ENCODE results near the gene RDH12. TPM values are rescaled to one million over a fixed set of nuclear protein-coding genes. Genes with fewer than 3 reads are reported as not detected.
"Not testable (repeated sequence)": the region's sequence is repeated elsewhere in the genome, so short reads cannot be mapped to it uniquely, and the experiment has no call there.

The RDH12 gene
- not detected in 2 replicates for total RNA-seq (2014; rRNA removed; shearing (Covaris generic))

DNA sequence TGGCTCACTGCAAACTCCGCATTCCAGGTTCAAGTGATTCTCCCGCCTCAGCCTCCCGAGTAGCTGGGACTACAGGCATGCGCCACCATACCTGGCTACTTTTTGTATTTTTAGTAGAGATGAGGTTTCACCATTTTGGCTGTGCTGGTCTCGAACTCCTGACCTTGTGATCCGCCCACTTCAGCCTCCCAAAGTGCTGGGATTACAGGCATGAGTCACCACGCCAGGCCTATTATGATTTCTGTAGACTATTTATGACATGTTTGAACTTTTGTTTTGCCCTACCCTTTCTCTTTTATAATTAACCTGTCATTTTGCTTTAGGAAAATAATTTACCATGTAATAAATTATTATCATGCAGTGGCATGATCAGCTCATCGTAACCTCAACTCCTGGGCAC, at the start of gene RDH12:
RDH12 (plus strand) TSS at position 395 of the 400 bp plus-strand sequence. CDS start 20,757 bp downstream, outside the sequence.
- not testable (repeated sequence) for H3K9me3 ChIP-seq (replicated peaks); DNase-seq; H3K36me3 ChIP-seq; H3K27ac ChIP-seq; H3K4me1 ChIP-seq; H3K4me3 ChIP-seq; H3K27me3 ChIP-seq

DNA sequence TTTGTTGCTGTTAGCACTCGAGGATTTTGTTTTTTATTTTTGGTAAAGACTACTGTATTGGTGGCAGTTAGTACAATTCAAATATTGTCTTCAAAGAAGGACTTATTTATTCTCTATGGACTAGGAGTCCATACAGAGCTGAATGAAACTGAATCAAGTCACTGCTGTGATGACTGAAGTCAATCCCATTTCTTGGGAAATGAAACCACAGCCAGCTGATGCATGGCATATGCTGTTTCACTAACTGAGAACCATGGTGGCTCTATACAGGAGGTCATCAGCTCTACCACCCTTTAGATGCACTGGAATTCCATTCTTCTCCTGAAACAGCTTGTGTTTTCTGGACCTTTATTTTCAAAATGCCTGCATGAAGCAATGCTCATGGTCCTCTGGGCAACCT, 49.5 kb upstream of the RDH12 start:
- no peak for DNase-seq
- Histone ChIP-seq H3K9me3 (replicated peaks) (no peaks in the 10 kb centered on the region), H3K27me3 (no peaks in the 10 kb centered on the region; the same call in 1 of the 2 replicates), H3K36me3 (peaks cover 36% of the 10 kb centered on the region), H3K27ac (no peak overlapping the region), H3K4me1 (peaks cover 5% of the 10 kb centered on the region), H3K4me3 (no peak overlapping the region)

DNA sequence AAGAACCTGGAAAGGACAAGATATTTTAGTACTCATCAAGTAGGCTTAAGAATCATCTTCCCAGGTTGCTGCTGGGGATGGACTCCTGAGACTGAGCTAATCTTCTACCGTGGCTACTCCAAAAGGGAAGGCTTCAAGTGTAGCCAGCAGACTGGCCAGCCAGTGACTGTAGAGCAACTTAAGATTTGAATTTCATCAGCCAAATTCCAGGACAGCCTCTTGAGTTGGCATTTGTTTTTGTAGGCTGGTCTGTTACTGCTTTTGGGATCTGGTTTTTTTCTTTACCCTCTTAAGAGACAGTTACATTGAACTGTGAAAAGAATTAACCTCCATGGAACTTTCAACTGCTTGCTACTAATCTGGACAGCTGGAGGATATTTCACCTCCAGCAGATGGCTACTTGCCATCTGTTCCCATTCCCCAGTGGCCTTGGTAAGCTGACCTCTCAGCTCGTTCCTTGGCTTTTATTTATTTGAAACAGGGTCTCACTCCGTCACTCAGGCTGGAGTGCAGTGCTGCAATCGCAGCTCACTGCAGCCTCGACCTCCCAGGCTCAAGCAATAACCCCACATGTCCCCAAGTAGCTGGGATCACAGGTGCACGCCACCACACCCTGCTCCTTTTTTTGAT, 47.9 kb upstream of the RDH12 start:
- Histone ChIP-seq H3K4me3 (no peak overlapping the region), H3K4me1 (peaks cover 5% of the 10 kb centered on the region), H3K27me3 (no peaks in the 10 kb centered on the region; the same call in 1 of the 2 replicates), H3K36me3 (peaks cover 39% of the 10 kb centered on the region), H3K9me3 (replicated peaks) (no peaks in the 10 kb centered on the region), H3K27ac (no peak overlapping the region)
- peak; percentile 24 to 47 for DNase-seq

DNA sequence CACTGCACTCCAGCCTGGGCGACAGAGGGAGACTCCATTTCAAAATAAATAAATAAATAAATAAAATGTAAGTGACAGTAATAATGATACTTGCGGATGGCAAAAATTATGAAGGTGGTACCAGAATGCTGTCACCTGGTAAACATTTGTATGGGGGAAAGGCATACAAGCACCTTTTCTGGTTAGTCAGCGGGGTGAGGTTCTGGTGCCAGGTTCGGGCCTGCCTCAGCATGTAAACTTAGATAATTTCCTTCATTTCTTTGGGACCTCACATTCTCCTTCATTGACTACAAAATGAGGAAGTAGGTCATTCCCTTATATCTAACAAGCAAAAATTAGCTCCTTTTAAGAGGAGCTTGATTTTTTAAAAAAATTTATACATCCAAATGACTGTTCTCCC, 38.1 kb upstream of the RDH12 start:
- H3K27ac ChIP-seq: no peak overlapping the region
- H3K4me1 ChIP-seq: no peaks in the 10 kb centered on the region
- no peaks in the 10 kb centered on the region for H3K9me3 ChIP-seq (replicated peaks)
- H3K27me3 ChIP-seq: no peaks in the 10 kb centered on the region
- no peak for DNase-seq
- H3K36me3 ChIP-seq: no peaks in the 10 kb centered on the region; the same call in 1 of the 2 replicates
- no peak overlapping the region for H3K4me3 ChIP-seq

DNA sequence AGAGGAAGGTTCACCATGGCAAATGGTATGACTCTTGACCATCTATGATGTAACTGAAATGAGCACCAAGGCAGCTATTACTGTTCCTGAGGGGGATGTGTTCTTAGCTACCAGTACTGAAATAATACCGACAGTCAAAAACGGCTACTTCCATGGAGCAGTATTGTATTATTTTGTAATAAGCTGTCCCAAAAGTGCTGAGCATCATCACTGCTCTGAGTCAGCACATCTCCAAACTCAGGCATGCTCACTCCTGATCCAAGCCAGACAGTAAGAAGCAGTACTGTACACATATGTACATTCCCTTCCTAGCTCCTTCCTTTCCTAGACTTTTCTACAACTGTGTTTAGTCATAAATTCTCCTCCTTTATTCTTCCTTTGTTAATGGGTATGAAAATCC, 35.8 kb upstream of the RDH12 start:
- no peak for DNase-seq
- no peaks in the 10 kb centered on the region for H3K36me3 ChIP-seq

DNA sequence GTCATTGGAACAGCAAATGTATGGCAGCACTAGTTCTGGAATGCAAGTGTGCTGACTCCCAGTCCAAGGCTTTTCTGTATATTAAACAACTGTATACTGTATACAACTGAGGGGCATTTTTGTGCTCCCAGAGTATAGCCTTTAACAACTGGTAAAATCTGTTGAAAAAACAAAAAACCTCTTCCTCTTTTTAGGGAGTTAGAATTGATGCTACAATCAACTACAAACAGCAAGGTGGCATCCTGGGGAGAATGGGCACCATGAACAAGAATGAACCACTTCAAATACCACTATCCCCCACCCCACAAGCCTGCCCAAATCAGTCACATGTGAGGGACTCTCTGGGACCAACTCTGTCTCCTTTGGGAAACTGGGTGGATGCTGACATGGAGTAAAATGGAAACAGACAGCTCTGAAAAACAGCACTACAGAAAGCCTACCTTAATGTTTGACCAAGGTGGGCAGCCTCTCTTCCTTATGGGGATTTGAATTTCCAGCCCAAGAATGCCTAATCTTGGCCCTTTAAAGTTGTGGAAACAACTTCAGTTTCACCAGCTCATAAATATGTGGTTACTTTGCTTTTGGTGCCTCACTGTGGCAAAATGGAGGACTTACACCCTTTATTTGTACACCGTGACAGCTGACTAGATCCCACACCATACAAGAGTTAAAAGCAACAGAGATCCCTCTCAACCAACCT, 34.8 kb upstream of the RDH12 start:
- Histone ChIP-seq H3K4me1 (no peaks in the 10 kb centered on the region), H3K27ac (no peak overlapping the region), H3K36me3 (no peaks in the 10 kb centered on the region), H3K4me3 (no peak overlapping the region), H3K9me3 (replicated peaks) (no peaks in the 10 kb centered on the region), H3K27me3 (no peaks in the 10 kb centered on the region)
- peak; percentile 23 to 69 for DNase-seq

More for the DNA sequence above, 35.8 kb upstream of the RDH12 start:
- no peaks in the 10 kb centered on the region for H3K9me3 ChIP-seq (replicated peaks)
- no peaks in the 10 kb centered on the region for H3K4me1 ChIP-seq
- no peaks in the 10 kb centered on the region for H3K27me3 ChIP-seq
- no peak overlapping the region for H3K4me3 ChIP-seq
- H3K27ac ChIP-seq: no peak overlapping the region

GRCh38 chr14:67668559-67668958, 33.1 kb upstream of the RDH12 start:
- no peak for DNase-seq
- Histone ChIP-seq H3K4me3 (no peak overlapping the region), H3K27ac (no peak overlapping the region), H3K4me1 (no peaks in the 10 kb centered on the region; the same call in 1 of the 2 replicates), H3K9me3 (replicated peaks) (no peaks in the 10 kb centered on the region), H3K27me3 (no peaks in the 10 kb centered on the region), H3K36me3 (no peaks in the 10 kb centered on the region)

GRCh38 chr14:67673451-67673850, 28.2 kb upstream of the RDH12 start:
- no peak for DNase-seq
- Histone ChIP-seq H3K4me3 (peak overlapping the region; percentile 81), H3K27ac (no peak overlapping the region)

DNA sequence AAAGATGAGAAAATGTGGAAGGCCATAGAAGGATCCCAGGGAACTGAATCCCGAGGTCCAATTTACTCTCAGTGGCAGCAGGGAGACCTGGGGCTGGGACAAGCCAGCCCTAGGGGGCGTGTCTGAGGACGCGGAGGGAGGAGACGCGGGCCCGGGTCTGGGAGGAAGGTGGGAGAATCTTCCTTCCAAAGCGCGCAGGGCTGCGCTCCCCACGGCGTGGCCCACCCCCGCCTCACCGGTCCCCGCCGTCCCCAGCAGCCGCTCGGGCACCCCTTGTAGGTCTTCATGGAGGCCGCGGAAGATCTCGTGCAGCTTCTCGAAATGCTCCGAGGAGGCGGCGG, 27.6 kb upstream of the RDH12 start:
- H3K9me3 ChIP-seq (replicated peaks): no peaks in the 10 kb centered on the region
- H3K4me3 ChIP-seq: peak overlapping the region; percentile 81
- peak; percentile 78 to 82 for DNase-seq
- no peaks in the 10 kb centered on the region; the same call in 1 of the 2 replicates for H3K4me1 ChIP-seq
- peak overlapping the region; percentile 94 for H3K27ac ChIP-seq
- H3K36me3 ChIP-seq: peaks cover 18% of the 10 kb centered on the region; the same call in 1 of the 2 replicates
- no peaks in the 10 kb centered on the region for H3K27me3 ChIP-seq

More at GRCh38 chr14:67673451-67673850, 28.2 kb upstream of the RDH12 start:
- Histone ChIP-seq H3K4me1 (no peaks in the 10 kb centered on the region; the same call in 1 of the 2 replicates), H3K27me3 (no peaks in the 10 kb centered on the region), H3K9me3 (replicated peaks) (no peaks in the 10 kb centered on the region), H3K36me3 (peaks cover 14% of the 10 kb centered on the region; the same call in 1 of the 2 replicates)

GRCh38 chr14:67674480-67675218, 27.0 kb upstream of the RDH12 start, which contains the start of gene VTI1B:
Gene VTI1B, minus strand, starts transcription at chr14:67674632. Its CDS starts 143 bp downstream, at chr14:67674489.
- H3K27me3 ChIP-seq: no peaks in the 10 kb centered on the region
- peaks cover 18% of the 10 kb centered on the region; the same call in 1 of the 2 replicates for H3K36me3 ChIP-seq
- peak within 1 kb of the TSS; percentile 94 for H3K27ac ChIP-seq

DNA sequence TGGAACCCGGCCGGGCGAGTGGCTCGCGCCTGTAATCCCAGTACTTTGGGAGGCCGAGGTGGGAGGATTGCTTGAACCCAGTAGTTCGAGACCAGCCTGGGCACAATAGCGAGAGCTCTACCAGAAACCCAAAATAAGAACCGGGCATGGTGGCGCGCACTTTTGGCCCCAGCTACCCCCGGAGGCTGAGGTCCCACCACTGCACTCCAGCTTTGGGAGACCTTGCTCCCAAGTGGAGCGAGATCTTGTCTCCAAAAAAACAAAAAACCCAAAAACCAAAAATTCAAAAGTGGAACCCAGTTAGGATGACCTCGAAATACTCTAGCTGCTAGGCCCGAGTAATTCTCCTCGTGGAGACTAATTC, 26.5 kb upstream of the RDH12 start:
- Histone ChIP-seq H3K4me1 (no peaks in the 10 kb centered on the region; the same call in 1 of the 2 replicates), H3K36me3 (peaks cover 22% of the 10 kb centered on the region), H3K27me3 (no peaks in the 10 kb centered on the region), H3K9me3 (replicated peaks) (no peaks in the 10 kb centered on the region), H3K27ac (peak overlapping the region; percentile 94), H3K4me3 (peak overlapping the region; percentile 81)
- no peak for DNase-seq

More at GRCh38 chr14:67674480-67675218, 27.0 kb upstream of the RDH12 start, which contains the start of gene VTI1B:
- H3K4me3 ChIP-seq: peak within 1 kb of the TSS; percentile 81
- peak; percentile 74 to 80 for DNase-seq
- H3K4me1 ChIP-seq: no peaks in the 10 kb centered on the region; the same call in 1 of the 2 replicates
- H3K9me3 ChIP-seq (replicated peaks): no peaks in the 10 kb centered on the region

- Histone ChIP-seq H3K27me3 (no peaks in the 10 kb centered on the region), H3K9me3 (replicated peaks) (no peaks in the 10 kb centered on the region), H3K4me3 (no peak overlapping the region), H3K4me1 (no peaks in the 10 kb centered on the region), H3K27ac (no peak overlapping the region), H3K36me3 (peaks cover 55% of the 10 kb centered on the region)
- no peak for DNase-seq
Observed at GRCh38 chr14:67679006-67679405, 22.7 kb upstream of the RDH12 start.

GRCh38 chr14:67680121-67680602, 21.5 kb upstream of the RDH12 start:
- peaks cover 65% of the 10 kb centered on the region for H3K36me3 ChIP-seq
- DNase-seq: no peak
- H3K4me1 ChIP-seq: no peaks in the 10 kb centered on the region
- H3K4me3 ChIP-seq: no peak overlapping the region
- H3K27me3 ChIP-seq: no peaks in the 10 kb centered on the region
- H3K27ac ChIP-seq: no peak overlapping the region
- H3K9me3 ChIP-seq (replicated peaks): no peaks in the 10 kb centered on the region

DNA sequence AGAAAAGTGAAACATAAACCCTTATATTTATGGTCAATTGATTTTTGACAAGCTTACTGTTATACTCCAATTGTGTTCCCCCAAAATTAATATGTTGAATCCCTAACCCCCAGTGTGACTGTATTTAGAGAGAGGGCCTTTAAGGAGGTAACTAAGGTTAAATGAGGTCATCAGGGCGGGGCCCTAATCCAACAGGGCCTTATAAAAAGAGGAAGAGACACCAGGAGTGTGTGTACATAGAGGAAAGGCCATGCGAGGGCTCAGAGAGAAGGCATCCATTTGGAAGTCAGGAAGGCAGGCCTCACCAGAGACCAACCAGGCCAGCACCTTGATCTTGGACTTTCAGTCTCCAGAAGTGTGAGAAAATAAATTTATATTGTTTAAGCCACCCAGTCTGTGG, 20.7 kb upstream of the RDH12 start:
- Histone ChIP-seq H3K27ac (no peak overlapping the region), H3K27me3 (no peaks in the 10 kb centered on the region), H3K9me3 (replicated peaks) (no peaks in the 10 kb centered on the region), H3K4me3 (no peak overlapping the region), H3K36me3 (peaks cover 69% of the 10 kb centered on the region), H3K4me1 (no peaks in the 10 kb centered on the region)
- DNase-seq: no peak

- H3K9me3 ChIP-seq (replicated peaks): no peaks in the 10 kb centered on the region
- no peak overlapping the region for H3K27ac ChIP-seq
- no peak overlapping the region for H3K4me3 ChIP-seq
- peaks cover 70% of the 10 kb centered on the region for H3K36me3 ChIP-seq
- no peaks in the 10 kb centered on the region for H3K27me3 ChIP-seq
- no peaks in the 10 kb centered on the region for H3K4me1 ChIP-seq
- no peak for DNase-seq
Observed at GRCh38 chr14:67683842-67684241, 17.8 kb upstream of the RDH12 start.
